ENCODE measurements around the gene NR2F2. TPM values are rescaled to one million over a fixed set of nuclear protein-coding genes. Genes with fewer than 3 reads are reported as not detected.

NR2F2 gene
- 10 to 100 TPM; 41.2 to 43.5 TPM for total RNA-seq
- long read RNA-seq, full-length matches to known transcripts, result 6 of 18 reads
- long read RNA-seq, partial matches to known transcripts, result 10 of 18 reads
- long read RNA-seq, other reads (novel, unspliced or antisense), result 2 of 18 reads

DNA sequence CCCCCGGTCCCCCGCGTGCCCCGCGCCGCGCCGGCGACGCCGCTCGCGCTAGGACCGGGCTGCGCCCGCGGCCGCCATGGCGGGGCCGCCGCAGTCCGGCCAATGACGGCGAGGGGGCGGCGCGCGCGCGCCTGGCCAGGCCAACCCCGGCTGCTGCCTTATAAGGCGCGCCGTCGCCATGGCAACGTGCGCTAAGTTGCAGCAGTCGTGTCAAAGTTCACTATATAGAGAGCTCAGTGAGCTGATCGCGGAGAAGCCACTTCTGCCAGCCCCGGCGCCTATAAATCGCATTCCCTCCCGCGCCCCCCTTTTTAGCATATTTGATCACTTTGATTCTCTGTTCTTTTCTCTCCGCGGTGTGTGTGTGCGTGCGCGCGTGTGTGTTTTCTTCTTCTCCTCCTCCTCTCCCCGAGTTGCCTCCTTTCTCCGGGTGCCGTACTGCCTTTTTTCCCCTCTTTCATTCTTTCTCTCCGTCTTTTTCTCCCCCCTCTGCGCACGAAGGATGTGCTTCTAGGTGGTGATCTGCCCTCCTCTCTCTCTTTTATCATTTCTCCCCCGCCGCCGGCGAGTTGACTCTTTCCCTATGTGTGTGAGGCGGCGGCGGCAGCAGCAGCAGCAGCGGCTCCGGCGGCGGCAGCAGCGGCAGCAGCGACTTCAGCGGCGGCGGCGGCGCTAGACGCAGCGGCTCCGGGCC lies at the start of gene NR2F2:
Gene NR2F2 (plus strand): TSS at position 251 of the 694 bp plus-strand sequence. CDS start 1,406 bp downstream, outside the sequence.
- peak; percentile 98 for DNase-seq
- intact Hi-C loops (cut with DNase I), result no loop called here
- peak; percentile 71 to 72 for ATAC-seq

DNA sequence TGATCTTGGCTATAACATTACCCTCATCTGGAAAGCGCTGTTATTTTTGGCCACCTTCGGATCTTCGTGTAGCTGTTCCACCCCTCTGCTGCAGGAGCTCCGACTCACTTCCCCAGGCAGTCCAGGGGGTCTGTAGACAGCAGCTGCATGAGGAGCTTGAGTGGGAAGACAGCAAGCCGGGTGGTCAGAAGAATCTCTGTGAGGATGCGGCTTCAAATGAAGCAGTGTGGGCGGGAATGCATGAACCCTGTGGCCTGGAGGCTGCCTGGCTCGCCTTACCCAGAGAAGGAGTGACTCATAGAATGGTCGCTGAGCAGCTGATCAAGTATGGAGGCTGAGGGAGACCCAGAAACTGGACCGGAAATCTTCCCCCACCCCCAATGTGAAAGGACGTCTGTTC lies 45.2 kb upstream of the NR2F2 start:
- DNase-seq (peak; percentile 29), ATAC-seq (peak; percentile 24 to 84)
- intact Hi-C loops (cut with DNase I), result loop anchor here in 1 of 2 donors (10.0 kb wide), 1 partner anchor 81 kb away; no protein-coding TSS in a partner anchor

DNA sequence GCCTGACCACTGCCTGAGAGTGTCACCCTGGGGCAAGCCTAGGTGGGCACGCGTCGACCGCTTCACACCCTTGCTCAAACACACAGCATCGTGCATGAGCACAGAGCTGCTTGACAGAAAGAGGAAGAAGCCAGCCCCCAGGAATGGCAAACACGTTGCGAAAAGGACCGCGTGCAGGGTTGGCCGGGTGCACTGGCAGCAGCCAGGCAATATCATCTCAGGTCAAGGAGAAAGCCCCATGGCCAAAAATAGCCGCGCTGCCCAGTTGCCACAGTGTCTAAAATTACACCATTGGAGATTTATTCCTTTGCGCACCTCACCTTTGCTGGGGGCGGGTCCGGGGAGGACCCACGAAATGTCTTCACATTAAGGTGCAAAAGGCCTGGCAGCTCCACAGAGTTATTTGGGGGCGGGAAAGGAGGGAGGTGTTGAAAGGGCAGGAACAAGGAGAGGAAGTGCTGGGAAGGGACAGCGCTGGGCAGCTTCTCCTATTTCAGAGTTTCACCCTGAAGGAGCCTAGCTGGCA lies 44.7 kb upstream of the NR2F2 start:
- intact Hi-C loops (cut with DNase I), result loop anchor here in 1 of 2 donors (10.0 kb wide), 1 partner anchor 81 kb away; no protein-coding TSS in a partner anchor
- DNase-seq (peak; percentile 49), ATAC-seq (peak; percentile 83 to 92)

DNA sequence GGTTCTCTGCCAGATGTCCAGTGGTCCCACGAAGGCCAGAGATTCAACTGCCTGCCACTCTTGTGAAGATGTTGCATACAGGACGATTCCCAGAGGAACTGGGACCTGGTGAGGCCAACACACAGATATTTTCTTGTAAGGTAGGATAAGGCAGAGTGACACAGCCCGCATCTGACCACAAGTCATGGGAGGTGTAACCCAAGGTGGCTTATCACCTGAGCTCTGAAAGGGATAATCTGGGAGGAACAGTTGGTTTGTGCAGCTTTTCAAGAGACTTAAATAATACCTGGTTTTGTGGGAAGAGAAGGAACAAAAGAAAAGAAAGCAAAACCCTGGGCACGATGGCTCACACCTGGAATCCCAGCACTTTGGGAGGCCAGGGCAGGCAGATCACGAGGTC lies 39.8 kb upstream of the NR2F2 start:
- DNase-seq, result no peak
- intact Hi-C loops (cut with DNase I), result no loop called here
- ATAC-seq, result no peak

DNA sequence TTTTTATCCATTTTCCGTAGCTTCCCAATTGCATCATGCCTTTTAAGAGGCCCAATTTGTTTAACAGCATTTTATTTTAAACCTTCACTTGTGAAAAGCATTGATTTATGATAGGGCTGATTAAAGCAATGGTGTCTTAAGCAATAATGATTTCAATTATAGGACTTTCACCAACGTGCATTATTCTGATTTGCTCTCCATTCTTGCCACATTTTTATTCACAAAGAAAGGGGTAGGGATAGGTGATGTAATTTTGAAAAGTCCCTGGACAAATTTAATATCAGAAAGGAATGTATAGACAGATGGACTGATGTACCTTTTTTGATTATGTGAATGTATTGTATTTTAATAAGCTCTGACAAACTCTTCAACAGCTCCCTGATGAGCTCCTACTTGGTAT lies 37.9 kb upstream of the NR2F2 start:
- ATAC-seq (no peak), DNase-seq (no peak)
- intact Hi-C loops (cut with DNase I), result no loop called here

DNA sequence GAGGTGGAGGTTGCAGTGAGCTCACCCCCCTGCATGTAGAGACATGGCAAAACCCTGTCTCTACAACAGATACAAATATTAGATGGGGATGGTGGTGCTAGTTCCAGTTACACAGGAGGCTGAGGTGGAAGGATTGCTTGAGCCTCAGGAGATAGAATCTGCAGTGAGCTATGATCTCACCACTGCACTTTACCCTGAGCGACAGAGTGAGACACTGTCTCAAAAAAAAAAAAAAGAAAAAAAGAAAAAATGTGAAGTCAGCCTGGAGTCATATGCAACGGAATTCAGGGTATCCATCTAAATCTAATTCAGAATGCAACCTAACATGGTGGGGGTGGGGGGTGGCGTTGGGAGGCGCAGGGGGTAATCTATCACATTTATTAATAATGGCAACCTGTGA lies 37.1 kb upstream of the NR2F2 start:
- ATAC-seq (no peak), DNase-seq (no peak)
- intact Hi-C loops (cut with DNase I), result no loop called here

DNA sequence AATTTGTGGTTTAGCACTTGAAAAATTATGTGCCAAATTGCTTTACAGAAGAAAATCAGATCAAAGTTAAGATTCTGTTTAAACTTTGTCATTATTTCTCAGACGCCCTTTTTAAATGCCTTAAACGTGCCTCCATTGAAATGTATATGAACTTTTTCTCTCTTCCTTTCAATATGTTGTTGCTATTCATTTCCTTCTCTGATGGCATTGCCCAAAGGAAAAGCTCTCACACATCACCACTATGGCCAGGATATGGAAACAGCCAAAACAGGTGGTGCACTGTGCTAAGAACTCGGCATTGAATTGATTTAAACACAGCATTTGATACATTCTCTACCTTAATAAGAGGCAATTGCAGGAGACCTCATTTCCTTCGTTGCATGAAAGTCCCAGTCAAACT lies 35.7 kb upstream of the NR2F2 start:
- ATAC-seq (no peak), DNase-seq (no peak)
- intact Hi-C loops (cut with DNase I), result no loop called here

DNA sequence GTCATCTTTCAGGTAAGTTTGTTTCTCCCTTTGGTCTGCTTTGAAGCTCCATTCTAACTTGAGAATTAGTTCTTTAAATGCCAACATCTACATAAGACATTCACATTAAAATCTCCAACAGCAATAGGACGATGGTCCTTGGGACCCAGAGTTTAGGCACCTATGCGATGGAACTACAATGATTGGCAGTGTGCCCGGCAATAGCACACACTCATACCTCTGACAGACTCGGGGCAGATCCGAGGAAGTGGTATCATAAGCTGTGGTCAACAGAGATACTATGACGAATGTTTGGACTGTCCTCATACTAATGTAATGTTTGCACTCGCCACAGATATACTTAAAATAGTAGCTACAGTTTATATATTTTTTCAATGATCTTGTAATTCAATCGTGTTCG lies 34.2 kb upstream of the NR2F2 start:
- DNase-seq (no peak), ATAC-seq (no peak)
- intact Hi-C loops (cut with DNase I), result no loop called here

DNA sequence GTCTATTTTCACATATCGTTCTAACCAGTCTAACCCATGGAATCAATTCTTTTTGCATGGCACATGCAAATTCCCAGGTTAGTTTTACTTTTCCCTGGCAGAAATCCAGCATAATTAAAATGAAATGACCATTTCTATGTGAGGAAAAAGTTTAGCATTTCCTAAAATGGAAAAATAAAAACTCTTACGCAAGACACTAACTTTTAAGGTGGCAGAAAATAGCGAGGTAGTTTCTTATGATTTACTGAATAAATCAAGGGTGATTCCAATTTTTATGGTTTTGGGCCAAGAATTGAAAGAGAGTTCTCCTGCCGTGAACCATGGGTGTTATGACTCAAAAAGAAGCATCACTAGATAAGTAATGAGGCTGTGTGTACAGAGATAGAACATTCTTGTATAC lies 32.7 kb upstream of the NR2F2 start:
- ATAC-seq, result no peak
- intact Hi-C loops (cut with DNase I), result no loop called here

DNA sequence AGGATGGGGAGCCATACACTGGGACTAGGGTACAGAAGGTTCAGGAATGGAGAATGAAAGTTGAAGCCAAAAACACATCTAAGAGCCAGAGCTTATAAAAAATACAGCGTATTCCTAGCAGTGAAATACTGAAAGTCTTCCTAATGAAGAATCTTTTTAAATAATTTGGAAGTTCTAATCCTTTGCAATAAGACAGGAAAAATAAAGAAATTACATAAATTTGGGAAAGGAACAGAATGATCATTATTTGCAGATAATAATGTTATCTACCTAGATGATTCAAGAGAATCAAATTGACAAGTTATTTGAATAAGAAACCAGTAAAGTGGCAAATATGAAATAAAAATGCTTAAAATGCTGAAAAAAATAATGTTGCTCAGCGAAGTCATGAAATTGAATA lies 32.3 kb upstream of the NR2F2 start:
- intact Hi-C loops (cut with DNase I), result no loop called here

More for the DNA sequence above, 32.7 kb upstream of the NR2F2 start:
- DNase-seq, result no peak

DNA sequence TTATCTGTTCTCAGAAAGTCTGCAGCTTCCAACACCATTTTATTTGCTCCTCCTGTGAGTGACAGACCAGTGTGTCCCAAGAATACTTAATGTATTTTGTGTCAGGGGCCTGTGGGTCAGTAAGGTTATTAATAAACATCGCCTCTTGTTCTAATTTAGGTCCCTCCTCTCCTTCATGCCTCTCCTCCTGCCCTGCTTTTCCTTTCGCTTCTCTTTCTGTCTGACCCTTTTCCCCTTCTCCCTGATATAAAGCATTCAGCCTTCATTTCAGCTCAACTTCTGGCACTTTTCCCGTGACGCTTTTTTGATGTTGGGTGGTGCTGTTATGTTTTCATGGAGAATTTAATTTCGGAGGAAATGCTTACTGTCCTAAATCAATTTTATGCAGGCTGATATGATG lies 29.7 kb upstream of the NR2F2 start:
- no peak for DNase-seq
- peak; percentile 48 to 80 for ATAC-seq
- intact Hi-C loops (cut with DNase I), result no loop called here

More for the DNA sequence above, 32.3 kb upstream of the NR2F2 start:
- no peak for ATAC-seq
- DNase-seq, result no peak

DNA sequence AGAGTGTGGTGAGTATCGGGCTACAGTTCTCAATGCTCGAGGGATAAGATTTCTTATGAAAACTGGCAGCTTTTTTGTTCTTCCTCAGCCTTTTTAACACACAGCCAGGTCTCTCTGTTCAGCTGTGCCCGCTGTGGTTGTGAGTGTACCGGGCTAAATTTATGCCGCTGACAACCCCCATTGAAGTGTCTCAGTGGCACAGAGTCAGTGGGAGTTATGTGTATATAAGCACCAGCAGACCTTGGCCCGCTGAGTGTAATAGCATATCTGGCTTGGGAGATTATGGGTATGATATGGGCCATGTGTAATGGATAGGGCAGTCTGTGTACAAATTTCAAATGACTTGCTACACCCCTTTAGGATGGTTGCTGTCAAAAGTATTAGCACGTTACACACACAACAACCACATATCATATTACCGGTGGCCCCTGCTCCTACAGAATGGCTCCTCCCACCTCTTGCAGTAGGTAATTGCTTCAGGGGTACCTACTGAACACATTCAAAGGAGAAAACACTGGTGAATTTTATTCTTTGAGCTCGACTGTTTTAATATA lies 26.9 kb upstream of the NR2F2 start:
- ATAC-seq (peak in 1 of 2 donors; percentile 74), DNase-seq (no peak)
- intact Hi-C loops (cut with DNase I), result no loop called here

DNA sequence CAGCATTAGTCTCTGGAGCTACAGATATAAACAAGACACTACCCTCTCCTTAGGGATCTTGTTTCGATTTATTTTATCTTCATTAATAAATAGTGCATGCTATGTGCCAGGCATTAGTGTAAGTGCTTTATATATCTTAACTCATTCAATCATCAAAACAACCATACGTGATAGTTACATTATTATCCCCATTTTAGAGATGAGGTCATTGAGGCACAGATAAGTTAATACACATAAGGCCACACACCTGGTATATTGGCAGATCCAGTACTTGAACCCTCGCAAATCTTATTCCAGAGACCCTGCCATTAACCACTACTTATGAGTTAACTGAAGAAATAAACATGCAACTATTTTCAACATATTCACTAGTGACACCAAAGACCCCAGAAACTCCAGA lies 25.7 kb upstream of the NR2F2 start:
- ATAC-seq (no peak), DNase-seq (no peak)
- intact Hi-C loops (cut with DNase I), result no loop called here

DNA sequence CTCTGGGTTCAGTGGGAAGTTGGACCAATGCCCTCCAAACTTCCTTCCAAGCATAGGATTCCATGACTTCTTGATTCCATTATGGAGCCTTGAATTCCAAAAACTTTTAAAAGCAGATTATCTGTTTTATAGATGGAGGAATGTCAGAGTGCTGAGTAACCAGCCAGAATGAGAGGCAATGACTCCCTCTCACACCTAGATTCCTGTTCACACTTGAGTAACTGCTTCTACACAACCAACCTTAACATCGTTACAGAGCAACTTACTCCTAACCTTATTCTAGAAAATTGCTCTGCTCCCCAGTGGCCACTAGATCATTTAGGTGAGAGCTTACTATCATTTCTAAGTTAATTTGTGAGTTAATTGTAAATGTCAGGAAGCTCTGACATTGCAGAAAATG lies 24.2 kb upstream of the NR2F2 start:
- DNase-seq (no peak), ATAC-seq (no peak)
- intact Hi-C loops (cut with DNase I), result no loop called here

DNA sequence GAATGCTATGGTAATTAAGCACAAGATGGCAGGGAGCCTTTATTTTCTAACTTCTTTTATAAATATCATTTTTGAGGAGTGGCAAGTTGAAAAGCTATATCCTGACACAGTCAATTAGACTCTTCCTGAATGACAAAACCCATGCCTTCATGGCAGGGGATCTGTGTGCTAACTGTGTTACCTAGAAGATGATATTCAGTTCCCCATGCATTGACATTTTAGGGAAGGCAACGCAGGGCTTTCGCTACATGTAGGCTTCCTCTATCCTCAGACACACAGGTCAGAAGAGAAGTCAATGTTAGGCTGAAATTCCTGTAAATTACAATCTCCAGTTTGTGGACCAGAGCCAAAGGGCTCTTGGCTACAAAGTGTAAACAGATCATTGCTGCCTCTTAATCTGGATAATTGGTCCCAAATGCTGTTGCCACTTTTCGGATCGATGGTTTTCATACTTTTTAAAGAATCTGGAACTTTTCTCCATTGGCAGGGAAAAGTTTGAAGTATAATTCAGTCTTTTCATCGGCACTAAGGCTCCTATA lies 22.6 kb upstream of the NR2F2 start:
- intact Hi-C loops (cut with DNase I), result no loop called here
- no peak for DNase-seq

DNA sequence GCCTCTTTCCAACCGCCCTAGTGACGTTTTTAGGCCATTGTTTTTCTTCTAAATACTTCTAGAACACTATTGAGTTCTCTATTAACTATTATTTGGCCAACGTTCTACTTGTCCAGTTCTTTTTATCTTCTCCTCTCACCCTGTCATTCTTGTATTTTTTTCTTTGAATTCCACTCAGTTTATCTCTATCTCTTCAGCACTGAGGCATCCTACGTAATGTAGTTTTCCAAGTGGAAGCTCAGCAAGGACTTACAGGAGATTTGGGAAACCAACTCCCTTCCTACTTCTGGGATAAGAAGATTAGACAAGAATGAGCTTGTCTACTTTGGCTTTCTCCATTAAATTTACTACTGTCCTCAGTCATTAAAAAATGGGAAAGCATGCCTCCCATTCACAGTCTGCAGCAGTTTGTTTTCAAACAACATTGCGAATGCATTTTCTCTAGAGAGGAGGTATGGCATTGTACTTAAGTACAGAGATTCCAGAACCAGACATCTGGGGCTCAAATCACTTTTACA lies 21.3 kb upstream of the NR2F2 start:
- intact Hi-C loops (cut with DNase I), result no loop called here
- ATAC-seq (peak in 1 of 2 donors; percentile 68), DNase-seq (no peak)

More for the DNA sequence above, 22.6 kb upstream of the NR2F2 start:
- no peak for ATAC-seq

DNA sequence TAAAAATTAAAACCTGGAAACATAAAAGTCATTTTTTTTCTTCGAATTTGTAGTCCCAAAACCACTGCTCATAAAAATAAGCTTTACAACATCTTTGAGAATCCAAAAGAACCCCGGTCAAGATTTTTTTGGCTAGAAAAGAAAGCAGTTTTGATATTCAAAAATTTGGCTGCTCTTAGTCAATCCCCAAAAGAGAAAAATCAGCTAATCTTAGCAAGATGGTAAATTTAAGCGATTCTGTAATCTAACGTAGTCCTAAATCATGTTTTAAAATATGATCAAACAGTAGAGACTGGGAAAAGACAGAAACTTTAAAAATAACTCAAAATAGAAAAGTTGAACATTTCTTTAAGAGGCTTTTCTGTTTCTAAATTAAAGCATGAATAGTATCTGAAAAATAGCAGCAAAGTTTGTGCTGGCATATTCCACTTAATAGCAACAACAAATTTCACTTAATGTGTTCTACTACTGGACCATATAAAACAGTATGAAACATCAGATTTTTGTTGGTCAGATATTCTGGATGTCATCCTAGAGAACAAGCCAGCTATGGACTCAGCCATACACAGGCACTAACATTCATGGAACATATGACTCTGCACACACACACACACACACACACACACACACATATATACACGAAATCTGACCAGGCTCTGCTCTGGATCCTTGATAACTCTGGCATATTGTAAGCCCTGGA lies 19.1 kb upstream of the NR2F2 start:
- DNase-seq, result no peak
- intact Hi-C loops (cut with DNase I), result loop anchor here in 1 of 2 donors (10.0 kb wide), 1 partner anchor 557 kb away; no protein-coding TSS in a partner anchor
- ATAC-seq, result no peak

DNA sequence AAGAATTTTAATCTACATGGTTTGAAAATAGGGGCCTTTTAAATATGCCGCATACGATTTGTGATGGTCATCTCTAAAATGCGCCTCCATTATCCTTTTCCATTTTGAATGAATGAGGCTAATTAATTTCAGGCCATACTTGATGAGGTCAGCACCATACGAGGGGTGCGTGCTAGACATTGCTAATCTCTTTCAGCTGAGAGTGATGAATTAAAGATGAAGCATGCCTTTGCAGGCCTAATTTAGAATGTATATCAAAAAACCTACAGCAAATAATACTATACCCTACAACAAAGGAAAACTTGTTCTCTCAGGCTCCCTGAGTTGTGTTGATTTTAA lies 18.6 kb upstream of the NR2F2 start:
- DNase-seq, result no peak
- ATAC-seq, result no peak
- intact Hi-C loops (cut with DNase I), result loop anchor here in 1 of 2 donors (10.0 kb wide), 1 partner anchor 557 kb away; no protein-coding TSS in a partner anchor

DNA sequence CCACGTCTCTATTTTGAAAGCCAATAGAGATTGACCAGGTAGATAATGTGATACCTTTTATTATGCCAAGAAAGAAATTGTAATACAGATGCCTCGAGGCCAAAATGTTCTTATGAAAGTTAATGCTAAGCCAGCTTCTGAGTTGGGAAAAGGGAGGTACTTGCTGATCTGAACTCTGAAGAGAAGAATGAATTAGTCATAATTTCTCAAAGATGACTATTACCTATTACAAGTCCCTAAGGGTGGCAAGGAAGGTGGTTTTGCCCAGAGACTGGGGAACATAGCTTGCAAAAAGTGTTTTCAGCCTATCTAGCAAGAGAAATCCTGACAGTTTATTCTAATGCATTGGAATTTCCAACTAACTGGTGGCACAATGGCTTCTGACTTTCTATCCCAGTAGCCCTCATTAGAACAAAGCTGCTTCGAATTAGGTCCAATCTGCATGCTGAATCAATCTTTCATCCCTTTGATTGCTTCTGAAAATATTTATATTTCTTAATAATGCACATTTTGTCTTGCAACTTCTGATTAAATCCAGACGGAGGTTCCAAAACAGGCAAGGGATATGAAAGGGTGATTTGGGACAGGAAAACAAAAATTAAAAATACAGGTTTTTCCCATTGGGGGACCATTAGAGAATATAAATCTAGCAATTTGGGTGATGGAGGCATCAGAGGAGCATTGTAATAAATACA lies 17.7 kb upstream of the NR2F2 start:
- intact Hi-C loops (cut with DNase I), result loop anchor here in 1 of 2 donors (10.0 kb wide), 1 partner anchor 558 kb away; no protein-coding TSS in a partner anchor
- DNase-seq (no peak), ATAC-seq (peak in 1 of 2 donors; percentile 51)

Measured in left cardiac atrium (tissue), 4 donors.